Caco-2 (cell line): Measurements from ENCODE around the gene JADE2. TPM values are rescaled to one million over a fixed set of nuclear protein-coding genes. Genes with fewer than 3 reads are reported as not detected.
"Not testable (repeated sequence)": the region's sequence is repeated elsewhere in the genome, so short reads cannot be mapped to it uniquely, and the experiment has no call there.

Source experiments
- BruUV-seq: library from RNA; stranded (reverse); fragments of 400-500 nt; replicated peaks from 2 replicates; lab custom pipeline; 2021; lab: Mats Ljungman, UMichigan
- CTCF ChIA-PET: fragments of 300-600 bp; sonication (Branson Sonifier 250); formaldehyde crosslinking; loops from one replicate; lab custom pipeline; 2022; ENCODE audit warnings: antibody characterized with exemption; lab: Charles Lee
- POLR2A ChIA-PET: fragments of 300-600 bp; sonication (Branson Sonifier 250); formaldehyde crosslinking; loops from one replicate; lab custom pipeline; 2022; ENCODE audit warnings: antibody characterized with exemption; lab: Charles Lee
- DNase-seq, 2 experiments: peaks; one replicate each; pipeline versions ENCODE4 v3.0.0 to v3.0.0-alpha.2; 2020 to 2022
- H3K27me3 ChIP-seq: replicated peaks from 2 replicates; pipeline ENCODE4 v1.6.0; 2011; ENCODE audit warnings: low read length; ENCODE audit not compliant: control insufficient read depth, insufficient read depth
- H3K36me3 ChIP-seq: 2 replicates; pipeline ENCODE4 v1.5.1; 2011; ENCODE audit warnings: low read length; ENCODE audit not compliant: control insufficient read depth, insufficient read depth
- H3K4me1 ChIP-seq: fragments of 250-450 bp; sonication (Bioruptor Pico); 2 replicates; pipeline ENCODE4 v1.5.1; 2020; ENCODE audit warnings: mild to moderate bottlenecking
- H3K4me3 ChIP-seq: 2 replicates; pipeline ENCODE4 v1.5.1; 2011; ENCODE audit warnings: low read depth, mild to moderate bottlenecking, control low read depth, low read length
- H3K9me3 ChIP-seq: fragments of 250-450 bp; sonication (Bioruptor Pico); 2 replicates; pipeline ENCODE4 v1.5.1; 2020; ENCODE audit warnings: mild to moderate bottlenecking, moderate library complexity
- H3K27ac Mint-ChIP-seq: one replicate; pipeline ENCODE4 v1.8.0; 2022; ENCODE audit warnings: mixed read lengths; ENCODE audit not compliant: unreplicated experiment
- H3K27me3 Mint-ChIP-seq: one replicate; pipeline ENCODE4 v1.8.0; 2022; ENCODE audit warnings: mixed read lengths; ENCODE audit not compliant: insufficient read depth, unreplicated experiment
- H3K36me3 Mint-ChIP-seq: one replicate; pipeline ENCODE4 v1.8.0; 2022; ENCODE audit warnings: mild to moderate bottlenecking, mixed read lengths; ENCODE audit not compliant: insufficient read depth, unreplicated experiment
- H3K4me1 Mint-ChIP-seq: one replicate; pipeline ENCODE4 v1.8.0; 2022; ENCODE audit warnings: low read depth, mixed read lengths; ENCODE audit not compliant: unreplicated experiment
- H3K4me3 Mint-ChIP-seq: one replicate; pipeline ENCODE4 v1.8.0; 2022; ENCODE audit warnings: mild to moderate bottlenecking, moderate library complexity, mixed read lengths; ENCODE audit not compliant: unreplicated experiment
- H3K9me3 Mint-ChIP-seq: one replicate; pipeline ENCODE4 v1.8.0; 2022; ENCODE audit warnings: mixed read lengths; ENCODE audit not compliant: unreplicated experiment
- CTCF ChIP-seq, 2 experiments: fragments of 200-600 bp in 1 of 2; IDR thresholded peaks; 1 replicate in 1 of 2; 2 replicates in 1 of 2; pipeline versions ENCODE4 v1.5.1 to v1.8.0; 2011 to 2022; ENCODE audit warnings: antibody characterized with exemption in 1 of 2, control low read depth in 1 of 2, inconsistent platforms in 1 of 2, low read depth in 1 of 2, low read length in 1 of 2, mild to moderate bottlenecking in 1 of 2, moderate library complexity in 1 of 2; ENCODE audit not compliant: insufficient read depth in 1 of 2, severe bottlenecking in 1 of 2, unreplicated experiment in 1 of 2
- intact Hi-C: fragments of 100-400 bp; cut with micrococcal nuclease; formaldehyde crosslinking; loops from one replicate; pipeline ENCODE4 v1.10.0; 2022; ENCODE audit not compliant: unreplicated experiment
- total RNA-seq: library from RNA; stranded (reverse); gene quantifications from 2 replicates; pipeline ENCODE4 v1.2.3, GENCODE V29; 2022

JADE2 gene
- total RNA-seq, 1 experiment from 2014 or later: 67.6 TPM

DNA sequence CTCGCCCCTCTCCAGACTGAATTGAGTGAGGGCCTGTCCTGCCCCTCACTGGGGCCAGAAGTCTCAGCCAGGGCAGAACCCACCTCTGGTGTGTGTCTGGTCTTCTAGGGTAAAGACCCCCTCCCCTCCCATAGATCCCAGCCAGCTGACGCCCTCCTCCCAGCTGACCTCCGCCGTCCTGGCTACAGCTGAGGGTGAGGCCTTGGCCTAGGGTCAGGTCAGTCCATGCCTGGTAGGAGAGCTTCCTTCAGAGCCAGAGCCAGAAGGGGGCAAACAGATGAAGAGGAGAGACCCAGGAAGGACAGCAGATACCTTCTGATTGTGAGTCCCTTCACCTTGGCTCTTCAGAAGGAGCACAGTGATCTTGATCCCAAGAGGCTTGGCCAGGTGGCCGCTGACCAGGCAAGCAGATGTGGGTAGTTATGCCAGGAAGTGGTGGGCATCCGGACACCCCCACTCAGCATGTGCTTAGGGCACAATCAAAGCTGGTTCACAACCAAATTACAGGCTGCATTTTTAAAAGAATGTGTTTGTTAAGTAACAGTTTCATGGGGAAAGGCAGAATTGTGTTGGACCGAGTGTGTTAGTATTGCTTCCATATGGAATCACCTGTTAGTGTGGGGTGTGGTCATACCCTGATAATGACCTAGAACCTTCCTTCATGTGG is 29.9 kb downstream of the JADE2 start:
- H3K36me3 Mint-ChIP-seq: peaks cover 56% of the 10 kb centered on the region
- no peaks in the 10 kb centered on the region for H3K27me3 Mint-ChIP-seq
- H3K27me3 ChIP-seq: no peaks in the 10 kb centered on the region
- no peaks in the 10 kb centered on the region for H3K9me3 Mint-ChIP-seq
- H3K27ac Mint-ChIP-seq: no peak overlapping the region
- no peak overlapping the region for H3K4me3 Mint-ChIP-seq
- DNase-seq: no peak
- no TSS peak for BruUV-seq
- intact Hi-C loops: no loop called here
- no peaks in the 10 kb centered on the region for H3K9me3 ChIP-seq
- ChIA-PET CTCF (interaction anchor here (0.9 kb wide), 1 partner anchor 144 kb away, joined by 3 read pairs; no protein-coding TSS in a partner anchor), POLR2A (no interaction called here)
- H3K4me1 Mint-ChIP-seq: no peaks in the 10 kb centered on the region
- no peak for TF ChIP-seq CTCF (IDR thresholded peaks at IDR 0.05; ENCODE audit: insufficient read depth in 1 of 2, low read depth in 1 of 2, low read length in 1 of 2, severe bottlenecking in 1 of 2, unreplicated experiment in 1 of 2)
- H3K4me3 ChIP-seq: no peak overlapping the region
- H3K4me1 ChIP-seq: no peaks in the 10 kb centered on the region
- H3K36me3 ChIP-seq: peaks cover 7% of the 10 kb centered on the region

- peak; percentile 52 to 60 for DNase-seq
- no peak overlapping the region for H3K27ac Mint-ChIP-seq
- Histone ChIP-seq H3K4me3 (no peak overlapping the region), H3K9me3 (no peaks in the 10 kb centered on the region), H3K27me3 (no peaks in the 10 kb centered on the region), H3K4me1 (no peaks in the 10 kb centered on the region), H3K36me3 (peaks cover 7% of the 10 kb centered on the region)
- peak in 1 of 2 experiments; percentile 7 for TF ChIP-seq CTCF (IDR thresholded peaks at IDR 0.05; ENCODE audit: insufficient read depth in 1 of 2, low read depth in 1 of 2, low read length in 1 of 2, severe bottlenecking in 1 of 2, unreplicated experiment in 1 of 2)
- POLR2A ChIA-PET: no interaction called here
- H3K36me3 Mint-ChIP-seq: peaks cover 56% of the 10 kb centered on the region
- intact Hi-C loops: no loop called here
- H3K4me1 Mint-ChIP-seq: no peaks in the 10 kb centered on the region
- no peak overlapping the region for H3K4me3 Mint-ChIP-seq
- no peaks in the 10 kb centered on the region for H3K9me3 Mint-ChIP-seq
- CTCF ChIA-PET: no interaction called here
- H3K27me3 Mint-ChIP-seq: no peaks in the 10 kb centered on the region
- no TSS peak for BruUV-seq
Measured at GRCh38 chr5:134555890-134556311, 30.4 kb downstream of the JADE2 start.

DNA sequence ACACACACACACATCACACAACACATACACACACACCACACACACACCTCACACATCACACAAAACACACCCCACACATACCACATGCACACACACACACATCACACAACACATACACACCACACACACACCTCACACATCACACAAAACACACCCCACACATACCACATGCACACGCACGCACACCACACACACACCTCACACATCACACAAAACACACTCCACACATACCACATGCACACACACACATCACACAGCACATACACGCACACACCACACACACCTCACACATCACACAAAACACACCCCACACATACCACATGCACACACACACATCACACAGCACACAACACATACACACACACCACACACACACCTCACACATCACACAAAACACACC is 31.1 kb downstream of the JADE2 start:
- peaks cover 56% of the 10 kb centered on the region for H3K36me3 Mint-ChIP-seq
- CTCF ChIA-PET, H3K4me3 ChIP-seq, H3K4me1 Mint-ChIP-seq, H3K4me3 Mint-ChIP-seq, H3K27ac Mint-ChIP-seq, H3K27me3 Mint-ChIP-seq, H3K36me3 ChIP-seq, intact Hi-C loops, BruUV-seq, H3K9me3 Mint-ChIP-seq, DNase-seq, POLR2A ChIA-PET, H3K27me3 ChIP-seq, H3K9me3 ChIP-seq, H3K4me1 ChIP-seq: not testable (repeated sequence)
